ENCODE measurements around the gene IKBIP.

- TF ChIP-seq CTCF (IDR thresholded peaks at IDR 0.05) (no peak), EP300 (IDR thresholded peaks at IDR 0.05) (no peak)
Observed at GRCh38 chr12:98691351-98691750, 46.8 kb upstream of the IKBIP start.

All from gastroesophageal sphincter (tissue), 3 donors.